SU-DHL-6 (cell line): ENCODE measurements around the gene SURF6.

Source experiments
- EZH2phosphoT487 ChIP-seq: fragments of 200-600 bp; sonication (generic), shearing (Covaris generic); conservative IDR thresholded peaks from 2 replicates; pipeline ENCODE4 v1.6.1; 2018; ENCODE audit warnings: mild to moderate bottlenecking, antibody characterized with exemption, low read length, moderate library complexity, mixed read lengths
- TF ChIP-seq, protein P1 (sequence below): fragments of 200-600 bp; sonication (generic); IDR thresholded peaks from one replicate; pipeline ENCODE4 v1.5.1; 2017; ENCODE audit warnings: antibody characterized with exemption, mild to moderate bottlenecking, low read length, moderate library complexity; ENCODE audit not compliant: insufficient read depth, poor library complexity, severe bottlenecking

DNA sequence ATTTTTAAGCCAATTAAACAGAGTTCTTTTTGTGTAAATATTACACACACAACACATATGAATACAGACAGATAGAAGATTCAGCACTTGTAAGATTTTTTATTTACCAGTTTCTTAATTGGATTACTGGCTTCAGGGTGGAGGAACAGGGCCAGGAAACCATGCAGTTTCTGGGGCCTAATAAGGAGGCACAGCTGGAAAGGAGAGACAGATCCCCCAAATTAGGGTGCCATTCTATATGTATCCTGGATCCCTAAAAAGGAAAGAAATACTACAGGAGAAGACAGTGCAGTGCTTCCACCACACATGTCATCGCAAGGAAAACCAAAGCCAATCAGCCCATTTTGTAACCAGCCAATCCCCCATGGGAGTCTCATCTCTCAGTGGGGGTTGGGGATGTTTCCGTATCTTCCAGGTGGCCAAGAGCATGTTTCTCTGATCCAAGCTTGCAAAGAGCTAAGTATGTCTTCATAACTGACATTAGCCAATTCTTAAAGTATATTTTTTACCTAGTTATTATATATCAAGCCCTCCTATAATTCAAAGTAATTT, 45.2 kb downstream of the SURF6 start:
- TF ChIP-seq, protein P1, sequence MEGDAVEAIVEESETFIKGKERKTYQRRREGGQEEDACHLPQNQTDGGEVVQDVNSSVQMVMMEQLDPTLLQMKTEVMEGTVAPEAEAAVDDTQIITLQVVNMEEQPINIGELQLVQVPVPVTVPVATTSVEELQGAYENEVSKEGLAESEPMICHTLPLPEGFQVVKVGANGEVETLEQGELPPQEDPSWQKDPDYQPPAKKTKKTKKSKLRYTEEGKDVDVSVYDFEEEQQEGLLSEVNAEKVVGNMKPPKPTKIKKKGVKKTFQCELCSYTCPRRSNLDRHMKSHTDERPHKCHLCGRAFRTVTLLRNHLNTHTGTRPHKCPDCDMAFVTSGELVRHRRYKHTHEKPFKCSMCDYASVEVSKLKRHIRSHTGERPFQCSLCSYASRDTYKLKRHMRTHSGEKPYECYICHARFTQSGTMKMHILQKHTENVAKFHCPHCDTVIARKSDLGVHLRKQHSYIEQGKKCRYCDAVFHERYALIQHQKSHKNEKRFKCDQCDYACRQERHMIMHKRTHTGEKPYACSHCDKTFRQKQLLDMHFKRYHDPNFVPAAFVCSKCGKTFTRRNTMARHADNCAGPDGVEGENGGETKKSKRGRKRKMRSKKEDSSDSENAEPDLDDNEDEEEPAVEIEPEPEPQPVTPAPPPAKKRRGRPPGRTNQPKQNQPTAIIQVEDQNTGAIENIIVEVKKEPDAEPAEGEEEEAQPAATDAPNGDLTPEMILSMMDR = no peak
- TF ChIP-seq EZH2phosphoT487 = no peak
